IMR-90 (cell line): Measurements from ENCODE around the gene FCRL2. TPM values are rescaled to one million over a fixed set of nuclear protein-coding genes. Genes with fewer than 3 reads are reported as not detected.

Experiments used
- polyA plus RNA-seq, 3 experiments: library from polyadenylated mRNA; depleted of rRNA; stranded (reverse); fragments of >200 nt; gene quantifications; 2 replicates each; pipeline ENCODE4 v1.2.3, GENCODE V29; 2012; ENCODE audit warnings: low replicate concordance in 1 of 3
- total RNA-seq: library from RNA; depleted of rRNA; stranded (reverse); fragments of >200 nt; gene quantifications from 2 replicates; pipeline ENCODE4 v1.2.3, GENCODE V29; 2012; rRNA removed

Gene FCRL2
- total and polyA plus RNA-seq, 2 of the 4 experiments (the other 2 are of a cell fraction) = not detected

Other genes with a start within 250 kb of the FCRL2 start
- gene FCRL5, start 224.6 kb downstream of the FCRL2 start, total RNA-seq = not detected in 2 replicates
- not detected in 2 replicates for gene FCRL5, start 224.6 kb downstream of the FCRL2 start, polyA plus RNA-seq (2012; rRNA removed)
- gene FCRL4, start 179.0 kb downstream of the FCRL2 start, total RNA-seq = not detected in 2 replicates
- gene FCRL4, start 179.0 kb downstream of the FCRL2 start, polyA plus RNA-seq (2012; rRNA removed) = not detected in 2 replicates
- gene FCRL3, start 76.4 kb downstream of the FCRL2 start, total RNA-seq = not detected in 2 replicates
- gene FCRL3, start 76.4 kb downstream of the FCRL2 start, polyA plus RNA-seq (2012; rRNA removed) = not detected in 2 replicates
- gene FCRL1, start 43.0 kb upstream of the FCRL2 start, total RNA-seq = not detected in 2 replicates
- not detected in 2 replicates for gene FCRL1, start 43.0 kb upstream of the FCRL2 start, polyA plus RNA-seq (2012; rRNA removed)
- not detected in 2 replicates for gene CD5L, start 64.7 kb upstream of the FCRL2 start, total RNA-seq
- not detected in 2 replicates for gene CD5L, start 64.7 kb upstream of the FCRL2 start, polyA plus RNA-seq (2012; rRNA removed)
- gene KIRREL1, start 216.5 kb upstream of the FCRL2 start, total RNA-seq = 61.9 and 64.7 TPM in 2 replicates
- gene KIRREL1, start 216.5 kb upstream of the FCRL2 start, polyA plus RNA-seq (2012; rRNA removed) = 58.1 and 64.6 TPM in 2 replicates